GM12878 (cell line): Measurements from ENCODE around the gene TCF7L2.

Experiments used
- ATF2 ChIP-seq: IDR thresholded peaks from 2 replicates; pipeline ENCODE4 v1.6.1; 2012; ENCODE audit warnings: low read length, inconsistent platforms
- CTCF ChIP-seq, 3 experiments: IDR thresholded peaks in 2 of 3; conservative IDR thresholded peaks in 1 of 3; 2 replicates each; pipeline ENCODE4 v1.5.1; 2011; ENCODE audit warnings: low read depth in 3 of 3, low read length in 3 of 3, mild to moderate bottlenecking in 3 of 3, control low read depth in 2 of 3, moderate library complexity in 2 of 3, inconsistent platforms in 1 of 3, mixed read lengths in 1 of 3; ENCODE audit not compliant: control insufficient read depth in 2 of 3, insufficient read depth in 1 of 3; ENCODE audit errors: extremely low read depth in 1 of 3
- USF1 ChIP-seq: IDR thresholded peaks from 2 replicates; pipeline ENCODE4 v1.6.1; 2011; ENCODE audit warnings: borderline replicate concordance, low read depth, mild to moderate bottlenecking, moderate library complexity, mixed read lengths, low read length; ENCODE audit not compliant: insufficient read depth; ENCODE audit errors: extremely low read length

- TF ChIP-seq CTCF (IDR thresholded peaks at IDR 0.05 in 2 of 3, conservative IDR thresholded peaks at IDR 0.05 in 1 of 3; ENCODE audit: control insufficient read depth in 2 of 3, extremely low read depth in 1 of 3, insufficient read depth in 1 of 3, low read depth in 3 of 3, low read length in 3 of 3) (no peak), ATF2 (no peak), USF1 (no peak)
Measured at GRCh38 chr10:113031147-113031546, 81.1 kb downstream of the TCF7L2 start.
